A673 (cell line): ENCODE results near the gene UGT1A8. TPM values are rescaled to one million over a fixed set of nuclear protein-coding genes. Genes with fewer than 3 reads are reported as not detected.

Experiments
- BruUV-seq: library from RNA; stranded (reverse); fragments of 400-500 nt; replicated peaks from 2 replicates; lab custom pipeline; 2021; lab: Mats Ljungman, UMichigan
- CTCF ChIA-PET: fragments of 300-600 bp; sonication (Branson Sonifier 250); formaldehyde crosslinking; loops from one replicate; lab custom pipeline; 2022; ENCODE audit warnings: antibody characterized with exemption; lab: Charles Lee
- POLR2A ChIA-PET: fragments of 300-600 bp; sonication (Branson Sonifier 250); formaldehyde crosslinking; loops from one replicate; lab custom pipeline; 2022; ENCODE audit warnings: antibody characterized with exemption; ENCODE audit not compliant: low non-redundant PET; lab: Charles Lee
- DNase-seq: peaks from one replicate; pipeline ENCODE4 v3.0.0-alpha.2; 2015; ENCODE audit warnings: low spot score
- H3K27ac ChIP-seq: fragments of 200-600 bp; sonication (generic); 2 replicates; pipeline ENCODE4 v1.5.1; 2016; ENCODE audit warnings: mixed run types, low read depth, mild to moderate bottlenecking, mixed read lengths, antibody characterized with exemption, low read length; ENCODE audit not compliant: poor library complexity, severe bottlenecking
- H3K27me3 ChIP-seq: fragments of 200-600 bp; sonication (generic); replicated peaks from 2 replicates; pipeline ENCODE4 v1.6.1; 2017; ENCODE audit warnings: mixed run types, low read depth, mild to moderate bottlenecking, mixed read lengths, antibody characterized with exemption, low read length; ENCODE audit not compliant: insufficient read depth, poor library complexity
- H3K36me3 ChIP-seq: fragments of 200-600 bp; sonication (generic); 2 replicates; pipeline ENCODE4 v1.6.1; 2016; ENCODE audit warnings: mixed run types, mild to moderate bottlenecking, mixed read lengths, antibody characterized with exemption, low read length; ENCODE audit not compliant: insufficient read depth, poor library complexity, severe bottlenecking
- H3K4me1 ChIP-seq: fragments of 200-600 bp; sonication (generic); 2 replicates; pipeline ENCODE4 v1.6.1; 2017; ENCODE audit warnings: mixed run types, mild to moderate bottlenecking, mixed read lengths, antibody characterized with exemption, low read length; ENCODE audit not compliant: insufficient read depth, poor library complexity, severe bottlenecking
- H3K4me3 ChIP-seq: fragments of 200-600 bp; sonication (generic); 2 replicates; pipeline ENCODE4 v1.5.1; 2016; ENCODE audit warnings: low read depth, mixed run types, mild to moderate bottlenecking, mixed read lengths, low read length; ENCODE audit not compliant: poor library complexity, severe bottlenecking
- H3K9me3 ChIP-seq: fragments of 200-600 bp; sonication (generic); 2 replicates; pipeline ENCODE4 v1.6.1; 2016; ENCODE audit warnings: mixed run types, low read depth, mild to moderate bottlenecking, mixed read lengths, antibody characterized with exemption, low read length; ENCODE audit not compliant: poor library complexity, severe bottlenecking
- CTCF ChIP-seq: fragments of 300-800, 200-600 bp; sonication (generic); conservative IDR thresholded peaks from 2 replicates; pipeline ENCODE4 v1.5.1; 2017; ENCODE audit warnings: low read depth, mild to moderate bottlenecking, antibody characterized with exemption, low read length, moderate library complexity, mixed read lengths
- EZH2 ChIP-seq: fragments of 200-600 bp; sonication (generic); IDR thresholded peaks from 2 replicates; pipeline ENCODE4 v1.6.1; 2017; ENCODE audit warnings: borderline replicate concordance, low read depth, mild to moderate bottlenecking, mixed read lengths, antibody characterized with exemption, low read length; ENCODE audit not compliant: poor library complexity, severe bottlenecking
- intact Hi-C: fragments of 100-400 bp; cut with micrococcal nuclease; formaldehyde crosslinking; loops from one replicate; pipeline ENCODE4 v1.10.0; 2022; ENCODE audit not compliant: unreplicated experiment
- total RNA-seq: library from RNA; stranded (reverse); gene quantifications from 2 replicates; pipeline ENCODE4 v1.2.3, GENCODE V29; 2021

Gene UGT1A8
- total RNA-seq, 1 experiment from 2014 or later = not detected

- Histone ChIP-seq H3K9me3 (no peaks in the 10 kb centered on the region), H3K4me1 (no peaks in the 10 kb centered on the region), H3K36me3 (no peaks in the 10 kb centered on the region), H3K27me3 (no peaks in the 10 kb centered on the region), H3K27ac (no peak overlapping the region), H3K4me3 (no peak overlapping the region)
- intact Hi-C loops = no loop called here
- CTCF ChIA-PET = no interaction called here
- BruUV-seq = no TSS peak
- no peak for DNase-seq
- POLR2A ChIA-PET = no interaction called here
- TF ChIP-seq CTCF = no peak
- no peak for TF ChIP-seq EZH2
These were observed 200.7 kb downstream of the UGT1A8 start for GRCh38 chr2:233817995-233818638.

GRCh38 chr2:233818639-233819621 is 201.5 kb downstream of the UGT1A8 start:
- Histone ChIP-seq H3K4me1 (no peaks in the 10 kb centered on the region), H3K36me3 (no peaks in the 10 kb centered on the region), H3K9me3 (no peaks in the 10 kb centered on the region), H3K27ac (no peak overlapping the region), H3K27me3 (no peaks in the 10 kb centered on the region), H3K4me3 (no peak overlapping the region)
- no TSS peak for BruUV-seq
- intact Hi-C loops = no loop called here
- DNase-seq = no peak
- CTCF ChIA-PET = no interaction called here
- POLR2A ChIA-PET = no interaction called here
- no peak for TF ChIP-seq EZH2
- no peak for TF ChIP-seq CTCF

GRCh38 chr2:233819884-233820773 is 202.7 kb downstream of the UGT1A8 start:
- ChIA-PET POLR2A (no interaction called here), CTCF (no interaction called here)
- no peak overlapping the region for H3K4me3 ChIP-seq
- no peak for TF ChIP-seq CTCF
- no peak for TF ChIP-seq EZH2
- no peaks in the 10 kb centered on the region for H3K36me3 ChIP-seq
- H3K27me3 ChIP-seq = no peaks in the 10 kb centered on the region
- DNase-seq = no peak
- H3K27ac ChIP-seq = no peak overlapping the region
- BruUV-seq = no TSS peak
- intact Hi-C loops = no loop called here
- no peaks in the 10 kb centered on the region for H3K9me3 ChIP-seq
- no peaks in the 10 kb centered on the region for H3K4me1 ChIP-seq
